SK-N-SH treated with all-trans-retinoic acid at 6 μM for 48 hours (cell line): ENCODE data around the gene SPAG4.
A peak's percentile ranks its signal among the peaks of the same experiment; 100 is the strongest.

Source experiments
- ATAC-seq: fragments of 200-7000 bp; cut with Tn5 transposase; 3 replicates; pipeline ENCODE4 v1.9.1; 2020; ENCODE audit warnings: mild to moderate bottlenecking, moderate library complexity
- ARNTL ChIP-seq: fragments of 450-650 bp; formaldehyde crosslinking; IDR thresholded peaks from 2 replicates; pipeline ENCODE4 v1.5.0; 2020; ENCODE audit warnings: low read depth, mild to moderate bottlenecking, moderate library complexity, borderline replicate concordance
- BACH2 ChIP-seq: fragments of 250-450 bp; sonication (Bioruptor Pico); IDR thresholded peaks from 2 replicates; pipeline ENCODE4 v1.9.0; 2021; ENCODE audit warnings: mild to moderate bottlenecking, borderline replicate concordance
- CSDC2 ChIP-seq: fragments of 250-450 bp; sonication (Bioruptor Pico); IDR thresholded peaks from 2 replicates; pipeline ENCODE4 v1.5.0; 2020; ENCODE audit warnings: mild to moderate bottlenecking, moderate library complexity
- CSRNP3 ChIP-seq: fragments of 250-450 bp; sonication (Bioruptor Pico); IDR thresholded peaks from 2 replicates; pipeline ENCODE4 v1.5.1; 2021; ENCODE audit warnings: mild to moderate bottlenecking, moderate library complexity
- ESRRG ChIP-seq: fragments of 250-450 bp; sonication (Bioruptor Pico); IDR thresholded peaks from 2 replicates; pipeline ENCODE4 v1.6.1; 2021; ENCODE audit warnings: mild to moderate bottlenecking
- GLIS3 ChIP-seq: fragments of 250-450 bp; sonication (Bioruptor Pico); IDR thresholded peaks from 2 replicates; pipeline ENCODE4 v1.5.0; 2020; ENCODE audit warnings: mild to moderate bottlenecking, moderate library complexity
- ISL1 ChIP-seq: fragments of 250-450 bp; sonication (Bioruptor Pico); IDR thresholded peaks from 2 replicates; pipeline ENCODE4 v2.1.2; 2022; ENCODE audit warnings: mild to moderate bottlenecking, moderate library complexity
- OSR1 ChIP-seq: fragments of 250-450 bp; sonication (Bioruptor Pico); IDR thresholded peaks from 2 replicates; pipeline ENCODE4 v1.8.0; 2022; ENCODE audit warnings: moderate library complexity, mild to moderate bottlenecking, inconsistent platforms
- PATZ1 ChIP-seq: fragments of 250-450 bp; sonication (Bioruptor Pico); IDR thresholded peaks from 2 replicates; pipeline ENCODE4 v1.8.0; 2020; ENCODE audit warnings: mild to moderate bottlenecking, moderate library complexity, borderline replicate concordance
- POU6F1 ChIP-seq: fragments of 250-450 bp; sonication (Bioruptor Pico); IDR thresholded peaks from 2 replicates; pipeline ENCODE4 v1.8.0; 2021; ENCODE audit warnings: low read depth, mild to moderate bottlenecking, moderate library complexity, borderline replicate concordance
- PPARA ChIP-seq: fragments of 250-450 bp; sonication (Bioruptor Pico); IDR thresholded peaks from 2 replicates; pipeline ENCODE4 v1.5.0; 2020; ENCODE audit warnings: mild to moderate bottlenecking, borderline replicate concordance
- SNAI2 ChIP-seq: fragments of 250-450 bp; sonication (Bioruptor Pico); IDR thresholded peaks from 2 replicates; pipeline ENCODE4 v1.5.0; 2020; ENCODE audit warnings: mild to moderate bottlenecking, moderate library complexity
- TCF4 ChIP-seq: fragments of 250-450 bp; sonication (Bioruptor Pico); IDR thresholded peaks from 2 replicates; pipeline ENCODE4 v1.8.0; 2021; ENCODE audit warnings: mild to moderate bottlenecking, moderate library complexity, borderline replicate concordance
- TOX ChIP-seq: fragments of 250-450 bp; sonication (Bioruptor Pico); IDR thresholded peaks from 2 replicates; pipeline ENCODE4 v1.8.0; 2021; ENCODE audit warnings: mild to moderate bottlenecking, moderate library complexity, borderline replicate concordance
- TSHZ2 ChIP-seq: fragments of 250-450 bp; sonication (Bioruptor Pico); IDR thresholded peaks from 2 replicates; pipeline ENCODE4 v1.5.0; 2020; ENCODE audit warnings: mild to moderate bottlenecking, moderate library complexity
- ZC3H10 ChIP-seq: fragments of 250-450 bp; sonication (Bioruptor Pico); IDR thresholded peaks from 2 replicates; pipeline ENCODE4 v1.5.1; 2021; ENCODE audit warnings: mild to moderate bottlenecking, moderate library complexity
- ZFP3 ChIP-seq: fragments of 250-450 bp; sonication (Bioruptor Pico); IDR thresholded peaks from 2 replicates; pipeline ENCODE4 v1.5.0; 2020; ENCODE audit warnings: mild to moderate bottlenecking, moderate library complexity
- ZFP30 ChIP-seq: fragments of 450-650 bp; formaldehyde crosslinking; IDR thresholded peaks from 2 replicates; pipeline ENCODE4 v1.5.0; 2022; ENCODE audit warnings: mild to moderate bottlenecking, moderate library complexity
- ZNF565 ChIP-seq: fragments of 450-650 bp; formaldehyde crosslinking; conservative IDR thresholded peaks from 2 replicates; pipeline ENCODE4 v1.5.0; 2020; ENCODE audit warnings: low read depth, mild to moderate bottlenecking, moderate library complexity
- ZNF70 ChIP-seq: fragments of 450-650 bp; formaldehyde crosslinking; IDR thresholded peaks from 2 replicates; pipeline ENCODE4 v1.5.0; 2020; ENCODE audit warnings: mild to moderate bottlenecking, moderate library complexity
- ZNF8 ChIP-seq: fragments of 450-650 bp; formaldehyde crosslinking; IDR thresholded peaks from 2 replicates; pipeline ENCODE4 v1.5.0; 2020; ENCODE audit warnings: mild to moderate bottlenecking, moderate library complexity

The SPAG4 gene

GRCh38 chr20:35603695-35604448 lies 11.8 kb upstream of the SPAG4 start (continued):
- TF ChIP-seq POU6F1 (CRISPR knock-in tag) (no peak), ISL1 (CRISPR knock-in tag) (no peak), ZC3H10 (CRISPR knock-in tag) (no peak), ESRRG (CRISPR knock-in tag) (no peak), ZNF8 (no peak), BACH2 (CRISPR knock-in tag) (no peak)

GRCh38 chr20:35604449-35604747 lies 11.2 kb upstream of the SPAG4 start:
- ATAC-seq = 0 out of 3 replicates have a peak, but pooled peaks have one; percentile 10
- no peak for TF ChIP-seq TOX (CRISPR knock-in tag)
- TF ChIP-seq CSRNP3 (CRISPR knock-in tag) = no peak
- no peak for TF ChIP-seq ZFP30
- TF ChIP-seq POU6F1 (CRISPR knock-in tag) = no peak
- no peak for TF ChIP-seq ISL1 (CRISPR knock-in tag)
- no peak for TF ChIP-seq BACH2 (CRISPR knock-in tag)
- TF ChIP-seq ARNTL (CRISPR knock-in tag) = no peak
- no peak for TF ChIP-seq ZFP3 (CRISPR knock-in tag)
- TF ChIP-seq ZNF70 = no peak
- TF ChIP-seq PATZ1 (CRISPR knock-in tag) = no peak
- TF ChIP-seq ESRRG (CRISPR knock-in tag) = no peak
- TF ChIP-seq ZNF8 = no peak
- TF ChIP-seq CSDC2 (CRISPR knock-in tag) = no peak
- TF ChIP-seq TCF4 (CRISPR knock-in tag) = no peak
- no peak for TF ChIP-seq OSR1 (CRISPR knock-in tag)
- no peak for TF ChIP-seq TSHZ2 (CRISPR knock-in tag)

GRCh38 chr20:35606127-35606526 lies 9.5 kb upstream of the SPAG4 start:
- no peak for ATAC-seq
- no peak for TF ChIP-seq ZNF565 (CRISPR knock-in tag)
- no peak for TF ChIP-seq ZFP3 (CRISPR knock-in tag)
- no peak for TF ChIP-seq TOX (CRISPR knock-in tag)
- no peak for TF ChIP-seq CSRNP3 (CRISPR knock-in tag)
- TF ChIP-seq TSHZ2 (CRISPR knock-in tag) = no peak
- TF ChIP-seq GLIS3 (CRISPR knock-in tag) = no peak
- no peak for TF ChIP-seq ZNF8
- TF ChIP-seq PPARA (CRISPR knock-in tag) = no peak
- no peak for TF ChIP-seq ISL1 (CRISPR knock-in tag)
- no peak for TF ChIP-seq ZFP30
- no peak for TF ChIP-seq OSR1 (CRISPR knock-in tag)
- TF ChIP-seq SNAI2 (CRISPR knock-in tag) = no peak
- no peak for TF ChIP-seq CSDC2 (CRISPR knock-in tag)
- TF ChIP-seq ZC3H10 (CRISPR knock-in tag) = no peak
